ENCODE measurements around the gene REXO5. TPM values are rescaled to one million over a fixed set of nuclear protein-coding genes. Genes with fewer than 3 reads are reported as not detected.

The REXO5 gene
- total RNA-seq, 1 experiment from 2014 or later: 8.5 TPM

DNA sequence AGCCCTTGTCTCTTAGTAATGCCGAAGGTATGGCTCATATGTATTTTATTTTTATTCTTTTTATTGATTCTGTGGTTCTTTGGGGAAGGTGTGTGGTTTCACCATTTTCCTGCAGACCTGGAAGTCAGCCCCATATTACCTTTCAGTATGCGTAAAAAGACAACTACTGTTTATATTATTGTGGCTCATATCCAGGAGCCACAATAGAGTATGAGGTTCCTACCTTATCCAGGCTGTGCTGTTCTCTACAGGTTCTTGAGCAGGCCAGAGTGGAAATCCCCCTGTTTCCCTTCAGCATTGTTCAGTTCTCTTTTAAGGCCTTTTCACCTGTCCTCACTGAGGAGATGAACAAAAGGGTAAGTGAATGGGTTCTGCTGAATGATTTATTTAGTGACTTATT is 33.2 kb downstream of the REXO5 start (continued):
- TF ChIP-seq, protein P1, sequence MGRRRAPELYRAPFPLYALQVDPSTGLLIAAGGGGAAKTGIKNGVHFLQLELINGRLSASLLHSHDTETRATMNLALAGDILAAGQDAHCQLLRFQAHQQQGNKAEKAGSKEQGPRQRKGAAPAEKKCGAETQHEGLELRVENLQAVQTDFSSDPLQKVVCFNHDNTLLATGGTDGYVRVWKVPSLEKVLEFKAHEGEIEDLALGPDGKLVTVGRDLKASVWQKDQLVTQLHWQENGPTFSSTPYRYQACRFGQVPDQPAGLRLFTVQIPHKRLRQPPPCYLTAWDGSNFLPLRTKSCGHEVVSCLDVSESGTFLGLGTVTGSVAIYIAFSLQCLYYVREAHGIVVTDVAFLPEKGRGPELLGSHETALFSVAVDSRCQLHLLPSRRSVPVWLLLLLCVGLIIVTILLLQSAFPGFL (CRISPR knock-in tag; IDR thresholded peaks at IDR 0.05; ENCODE audit: borderline replicate concordance): no peak
- TF ChIP-seq, protein P2, sequence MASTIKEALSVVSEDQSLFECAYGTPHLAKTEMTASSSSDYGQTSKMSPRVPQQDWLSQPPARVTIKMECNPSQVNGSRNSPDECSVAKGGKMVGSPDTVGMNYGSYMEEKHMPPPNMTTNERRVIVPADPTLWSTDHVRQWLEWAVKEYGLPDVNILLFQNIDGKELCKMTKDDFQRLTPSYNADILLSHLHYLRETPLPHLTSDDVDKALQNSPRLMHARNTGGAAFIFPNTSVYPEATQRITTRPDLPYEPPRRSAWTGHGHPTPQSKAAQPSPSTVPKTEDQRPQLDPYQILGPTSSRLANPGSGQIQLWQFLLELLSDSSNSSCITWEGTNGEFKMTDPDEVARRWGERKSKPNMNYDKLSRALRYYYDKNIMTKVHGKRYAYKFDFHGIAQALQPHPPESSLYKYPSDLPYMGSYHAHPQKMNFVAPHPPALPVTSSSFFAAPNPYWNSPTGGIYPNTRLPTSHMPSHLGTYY (CRISPR knock-in tag; IDR thresholded peaks at IDR 0.05): no peak
- TF ChIP-seq, protein P3, sequence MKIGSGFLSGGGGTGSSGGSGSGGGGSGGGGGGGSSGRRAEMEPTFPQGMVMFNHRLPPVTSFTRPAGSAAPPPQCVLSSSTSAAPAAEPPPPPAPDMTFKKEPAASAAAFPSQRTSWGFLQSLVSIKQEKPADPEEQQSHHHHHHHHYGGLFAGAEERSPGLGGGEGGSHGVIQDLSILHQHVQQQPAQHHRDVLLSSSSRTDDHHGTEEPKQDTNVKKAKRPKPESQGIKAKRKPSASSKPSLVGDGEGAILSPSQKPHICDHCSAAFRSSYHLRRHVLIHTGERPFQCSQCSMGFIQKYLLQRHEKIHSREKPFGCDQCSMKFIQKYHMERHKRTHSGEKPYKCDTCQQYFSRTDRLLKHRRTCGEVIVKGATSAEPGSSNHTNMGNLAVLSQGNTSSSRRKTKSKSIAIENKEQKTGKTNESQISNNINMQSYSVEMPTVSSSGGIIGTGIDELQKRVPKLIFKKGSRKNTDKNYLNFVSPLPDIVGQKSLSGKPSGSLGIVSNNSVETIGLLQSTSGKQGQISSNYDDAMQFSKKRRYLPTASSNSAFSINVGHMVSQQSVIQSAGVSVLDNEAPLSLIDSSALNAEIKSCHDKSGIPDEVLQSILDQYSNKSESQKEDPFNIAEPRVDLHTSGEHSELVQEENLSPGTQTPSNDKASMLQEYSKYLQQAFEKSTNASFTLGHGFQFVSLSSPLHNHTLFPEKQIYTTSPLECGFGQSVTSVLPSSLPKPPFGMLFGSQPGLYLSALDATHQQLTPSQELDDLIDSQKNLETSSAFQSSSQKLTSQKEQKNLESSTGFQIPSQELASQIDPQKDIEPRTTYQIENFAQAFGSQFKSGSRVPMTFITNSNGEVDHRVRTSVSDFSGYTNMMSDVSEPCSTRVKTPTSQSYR (CRISPR knock-in tag; IDR thresholded peaks at IDR 0.05): no peak
- TF ChIP-seq, protein P4, sequence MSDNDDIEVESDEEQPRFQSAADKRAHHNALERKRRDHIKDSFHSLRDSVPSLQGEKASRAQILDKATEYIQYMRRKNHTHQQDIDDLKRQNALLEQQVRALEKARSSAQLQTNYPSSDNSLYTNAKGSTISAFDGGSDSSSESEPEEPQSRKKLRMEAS (CRISPR knock-in tag; IDR thresholded peaks at IDR 0.05): no peak
- TF ChIP-seq NR2C2 (CRISPR knock-in tag; IDR thresholded peaks at IDR 0.05): no peak
- TF ChIP-seq ZNF671 (CRISPR knock-in tag; IDR thresholded peaks at IDR 0.05): no peak
- TF ChIP-seq, protein P5, sequence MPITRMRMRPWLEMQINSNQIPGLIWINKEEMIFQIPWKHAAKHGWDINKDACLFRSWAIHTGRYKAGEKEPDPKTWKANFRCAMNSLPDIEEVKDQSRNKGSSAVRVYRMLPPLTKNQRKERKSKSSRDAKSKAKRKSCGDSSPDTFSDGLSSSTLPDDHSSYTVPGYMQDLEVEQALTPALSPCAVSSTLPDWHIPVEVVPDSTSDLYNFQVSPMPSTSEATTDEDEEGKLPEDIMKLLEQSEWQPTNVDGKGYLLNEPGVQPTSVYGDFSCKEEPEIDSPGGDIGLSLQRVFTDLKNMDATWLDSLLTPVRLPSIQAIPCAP (CRISPR knock-in tag; IDR thresholded peaks at IDR 0.05): no peak

DNA sequence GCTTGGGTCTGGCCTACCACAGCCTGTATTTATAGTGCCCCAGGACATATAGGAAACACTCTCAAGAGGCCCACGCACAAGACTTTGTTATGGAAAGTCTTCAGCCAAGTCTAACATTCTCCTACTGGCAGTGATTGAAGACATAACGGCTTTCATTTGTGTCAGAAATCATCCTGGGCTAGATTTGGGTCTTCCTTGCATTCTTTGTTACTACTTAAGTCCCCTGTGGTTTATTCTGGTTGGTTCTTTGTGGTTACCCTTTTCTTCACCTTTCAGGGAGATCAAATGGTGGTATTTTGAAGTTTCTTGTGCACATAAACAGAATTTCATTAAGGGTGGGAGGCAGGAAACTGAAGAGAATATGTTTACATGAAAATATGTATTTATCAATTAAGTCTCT is 37.7 kb downstream of the REXO5 start:
- Mint-ChIP-seq H3K4me1 (peaks cover 3% of the 10 kb centered on the region), H3K27ac (no peak overlapping the region), H3K9me3 (no peaks in the 10 kb centered on the region), H3K36me3 (peaks cover 21% of the 10 kb centered on the region), H3K27me3 (ENCODE audit: low read depth) (no peaks in the 10 kb centered on the region), H3K4me3 (no peak overlapping the region)
- CTCF ChIA-PET: interaction anchor here (1.3 kb wide), 1 partner anchor 30 kb away, joined by 4 read pairs; no protein-coding TSS in a partner anchor
- ATAC-seq: no peak
- no peak for DNase-seq (ENCODE audit: low spot score)
- POLR2A ChIA-PET: no interaction called here
- TF ChIP-seq, protein P6, sequence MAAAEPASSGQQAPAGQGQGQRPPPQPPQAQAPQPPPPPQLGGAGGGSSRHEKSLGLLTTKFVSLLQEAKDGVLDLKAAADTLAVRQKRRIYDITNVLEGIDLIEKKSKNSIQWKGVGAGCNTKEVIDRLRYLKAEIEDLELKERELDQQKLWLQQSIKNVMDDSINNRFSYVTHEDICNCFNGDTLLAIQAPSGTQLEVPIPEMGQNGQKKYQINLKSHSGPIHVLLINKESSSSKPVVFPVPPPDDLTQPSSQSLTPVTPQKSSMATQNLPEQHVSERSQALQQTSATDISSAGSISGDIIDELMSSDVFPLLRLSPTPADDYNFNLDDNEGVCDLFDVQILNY (CRISPR knock-in tag; IDR thresholded peaks at IDR 0.05): no peak
- no peak for TF ChIP-seq NR1H2 (CRISPR knock-in tag; IDR thresholded peaks at IDR 0.05)
- no peak for TF ChIP-seq RORB (CRISPR knock-in tag; IDR thresholded peaks at IDR 0.05)
- TF ChIP-seq, protein P3 (CRISPR knock-in tag; IDR thresholded peaks at IDR 0.05): no peak
- no peak for TF ChIP-seq TEAD4 (CRISPR knock-in tag; IDR thresholded peaks at IDR 0.05)
- no peak for TF ChIP-seq ZNF121 (CRISPR knock-in tag; IDR thresholded peaks at IDR 0.05)
- TF ChIP-seq, protein P7, sequence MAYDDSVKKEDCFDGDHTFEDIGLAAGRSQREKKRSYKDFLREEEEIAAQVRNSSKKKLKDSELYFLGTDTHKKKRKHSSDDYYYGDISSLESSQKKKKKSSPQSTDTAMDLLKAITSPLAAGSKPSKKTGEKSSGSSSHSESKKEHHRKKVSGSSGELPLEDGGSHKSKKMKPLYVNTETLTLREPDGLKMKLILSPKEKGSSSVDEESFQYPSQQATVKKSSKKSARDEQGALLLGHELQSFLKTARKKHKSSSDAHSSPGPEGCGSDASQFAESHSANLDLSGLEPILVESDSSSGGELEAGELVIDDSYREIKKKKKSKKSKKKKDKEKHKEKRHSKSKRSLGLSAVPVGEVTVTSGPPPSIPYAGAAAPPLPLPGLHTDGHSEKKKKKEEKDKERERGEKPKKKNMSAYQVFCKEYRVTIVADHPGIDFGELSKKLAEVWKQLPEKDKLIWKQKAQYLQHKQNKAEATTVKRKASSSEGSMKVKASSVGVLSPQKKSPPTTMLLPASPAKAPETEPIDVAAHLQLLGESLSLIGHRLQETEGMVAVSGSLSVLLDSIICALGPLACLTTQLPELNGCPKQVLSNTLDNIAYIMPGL (CRISPR knock-in tag; IDR thresholded peaks at IDR 0.05): no peak
- TF ChIP-seq SOX15 (CRISPR knock-in tag; IDR thresholded peaks at IDR 0.05): no peak
